Activated B cell treated with CpG ODN at 0.5 μM for 24 hours (primary cell): ENCODE data around the gene TRPM6. TPM values are rescaled to one million over a fixed set of nuclear protein-coding genes. Genes with fewer than 3 reads are reported as not detected.
"Not testable (repeated sequence)": the region's sequence is repeated elsewhere in the genome, so short reads cannot be mapped to it uniquely, and the experiment has no call there.

Experiments
- ATAC-seq: fragments of 200-7000 bp; cut with Tn5 transposase; one replicate; pipeline ENCODE4 v1.10.0; 2021; ENCODE audit warnings: low read depth, mild to moderate bottlenecking, moderate library complexity
- CTCF ChIA-PET: fragments of 350-600 bp; sonication (Branson Sonifier 250); formaldehyde crosslinking; loops from one replicate; lab custom pipeline; 2021; ENCODE audit warnings: antibody characterized with exemption; lab: Charles Lee
- POLR2A ChIA-PET: fragments of 350-600 bp; sonication (Branson Sonifier 250); formaldehyde crosslinking; loops from one replicate; lab custom pipeline; 2021; ENCODE audit warnings: antibody characterized with exemption; lab: Charles Lee
- DNase-seq: peaks from one replicate; pipeline ENCODE4 v3.0.0; 2022
- H3K27ac Mint-ChIP-seq: one replicate; pipeline ENCODE4 v1.8.0; 2020; ENCODE audit warnings: mixed read lengths
- H3K27me3 Mint-ChIP-seq: one replicate; pipeline ENCODE4 v1.8.0; 2021; ENCODE audit warnings: mixed read lengths
- H3K36me3 Mint-ChIP-seq: one replicate; pipeline ENCODE4 v1.8.0; 2021; ENCODE audit warnings: low read depth, mixed read lengths
- H3K4me1 Mint-ChIP-seq: one replicate; pipeline ENCODE4 v1.8.0; 2021; ENCODE audit warnings: mixed read lengths
- H3K4me3 Mint-ChIP-seq: one replicate; pipeline ENCODE4 v1.8.0; 2020; ENCODE audit warnings: mild to moderate bottlenecking, mixed read lengths
- H3K9me3 Mint-ChIP-seq: one replicate; pipeline ENCODE4 v1.8.0; 2020; ENCODE audit warnings: mixed read lengths
- CTCF ChIP-seq: fragments of 200-600 bp; IDR thresholded peaks from one replicate; pipeline ENCODE4 v1.8.0; 2022; ENCODE audit warnings: antibody characterized with exemption, mild to moderate bottlenecking
- intact Hi-C: fragments of 100-400 bp; cut with micrococcal nuclease; formaldehyde crosslinking; loops from one replicate; pipeline ENCODE4 v1.15.1; 2024
- total RNA-seq: library from RNA; stranded (reverse); gene quantifications from 2 replicates; pipeline ENCODE4 v1.2.3, GENCODE V29; 2022

The TRPM6 gene
- total RNA-seq, 1 donor from 2014 or later = not detected

- Mint-ChIP-seq H3K36me3 (no peaks in the 10 kb centered on the region), H3K4me1 (no peaks in the 10 kb centered on the region), H3K4me3 (no peak overlapping the region), H3K9me3 (no peaks in the 10 kb centered on the region), H3K27ac (no peak overlapping the region), H3K27me3 (no peaks in the 10 kb centered on the region)
- no peak for DNase-seq
- ChIA-PET CTCF (no interaction called here), POLR2A (no interaction called here)
- TF ChIP-seq CTCF = no peak
- intact Hi-C loops = no loop called here
- ATAC-seq = no peak
These were observed 30.7 kb downstream of the TRPM6 start for GRCh38 chr9:74856989-74857388.

- ATAC-seq (no peak), DNase-seq (no peak)
- intact Hi-C loops = no loop called here
- Mint-ChIP-seq H3K36me3 (no peaks in the 10 kb centered on the region), H3K9me3 (no peaks in the 10 kb centered on the region), H3K27me3 (no peaks in the 10 kb centered on the region), H3K4me1 (no peaks in the 10 kb centered on the region), H3K4me3 (no peak overlapping the region), H3K27ac (no peak overlapping the region)
- POLR2A ChIA-PET = no interaction called here
- CTCF ChIA-PET = no interaction called here
- TF ChIP-seq CTCF = no peak
These were observed 32.6 kb downstream of the TRPM6 start for GRCh38 chr9:74855072-74855471.

- POLR2A ChIA-PET, H3K4me1 Mint-ChIP-seq, H3K9me3 Mint-ChIP-seq, H3K27me3 Mint-ChIP-seq, DNase-seq, H3K4me3 Mint-ChIP-seq, H3K36me3 Mint-ChIP-seq, H3K27ac Mint-ChIP-seq, CTCF ChIA-PET, intact Hi-C loops, ATAC-seq: not testable (repeated sequence)
These were observed 34.7 kb downstream of the TRPM6 start for GRCh38 chr9:74853024-74853423.

GRCh38 chr9:74848153-74848525 lies 39.6 kb downstream of the TRPM6 start:
- peaks cover 3% of the 10 kb centered on the region for H3K9me3 Mint-ChIP-seq
- CTCF ChIA-PET = no interaction called here
- TF ChIP-seq CTCF = no peak
- POLR2A ChIA-PET = no interaction called here
- intact Hi-C loops = no loop called here
- peaks cover 3% of the 10 kb centered on the region for H3K27me3 Mint-ChIP-seq
- H3K36me3 Mint-ChIP-seq = no peaks in the 10 kb centered on the region
- H3K27ac Mint-ChIP-seq = no peak overlapping the region
- no peak overlapping the region for H3K4me3 Mint-ChIP-seq
- H3K4me1 Mint-ChIP-seq = no peaks in the 10 kb centered on the region
- DNase-seq (no peak), ATAC-seq (no peak)

GRCh38 chr9:74847478-74848152 lies 40.1 kb downstream of the TRPM6 start:
- intact Hi-C loops = no loop called here
- Mint-ChIP-seq H3K4me3 (no peak overlapping the region), H3K27me3 (peaks cover 5% of the 10 kb centered on the region), H3K27ac (no peak overlapping the region), H3K4me1 (no peaks in the 10 kb centered on the region), H3K9me3 (peaks cover 4% of the 10 kb centered on the region), H3K36me3 (no peaks in the 10 kb centered on the region)
- ChIA-PET CTCF (no interaction called here), POLR2A (no interaction called here)
- DNase-seq (no peak), ATAC-seq (no peak)
- TF ChIP-seq CTCF = no peak

GRCh38 chr9:74846766-74847165 lies 41.0 kb downstream of the TRPM6 start:
- DNase-seq = no peak
- intact Hi-C loops = no loop called here
- H3K27me3 Mint-ChIP-seq = peaks cover 5% of the 10 kb centered on the region
- POLR2A ChIA-PET = no interaction called here
- ATAC-seq = no peak
- H3K4me3 Mint-ChIP-seq = no peak overlapping the region
- H3K36me3 Mint-ChIP-seq = no peaks in the 10 kb centered on the region
- no peak overlapping the region for H3K27ac Mint-ChIP-seq
- no peak for TF ChIP-seq CTCF
- H3K9me3 Mint-ChIP-seq = peaks cover 4% of the 10 kb centered on the region
- CTCF ChIA-PET = interaction anchor here (1.0 kb wide), 1 partner anchor 73 kb away, joined by 3 read pairs; no protein-coding TSS in a partner anchor
- no peaks in the 10 kb centered on the region for H3K4me1 Mint-ChIP-seq
